K562 (cell line): Measurements from ENCODE around the gene SLC5A3. TPM values are rescaled to one million over a fixed set of nuclear protein-coding genes. Genes with fewer than 3 reads are reported as not detected.

Experiments
- E4F1 ChIP-seq: fragments of 250-450 bp; sonication (Bioruptor Pico); IDR thresholded peaks from 2 replicates; pipeline ENCODE4 v1.5.0; 2021; ENCODE audit warnings: mild to moderate bottlenecking, borderline replicate concordance
- EHMT2 ChIP-seq: fragments of 450-650 bp; IDR thresholded peaks from 2 replicates; pipeline ENCODE4 v1.6.1; 2018; ENCODE audit warnings: antibody characterized with exemption
- EP400 ChIP-seq: fragments of 450-650 bp; IDR thresholded peaks from 2 replicates; pipeline ENCODE4 v1.6.1; 2017; ENCODE audit warnings: antibody characterized with exemption, mild to moderate bottlenecking, moderate library complexity
- HINFP ChIP-seq: fragments of 450-650 bp; conservative IDR thresholded peaks from 2 replicates; pipeline ENCODE4 v1.6.1; 2016; ENCODE audit warnings: missing genetic modification characterization, low read depth, mild to moderate bottlenecking, control low read depth, missing compliant biosample characterization
- KAT2B ChIP-seq: IDR thresholded peaks from one replicate; pipeline ENCODE4 v1.6.1; 2012; ENCODE audit warnings: low read depth, mild to moderate bottlenecking, control low read depth, inconsistent platforms, low read length, moderate library complexity
- KLF10 ChIP-seq: fragments of 250-450 bp; sonication (Bioruptor Pico); IDR thresholded peaks from 2 replicates; pipeline ENCODE4 v1.6.1; 2021; ENCODE audit warnings: matching md5 sums
- MXI1 ChIP-seq: IDR thresholded peaks from 2 replicates; pipeline ENCODE4 v1.6.1; 2011; ENCODE audit warnings: low read depth, mild to moderate bottlenecking, improper control_type of control experiment, low read length
- NFE2L1 ChIP-seq: fragments of 450-650 bp; IDR thresholded peaks from 2 replicates; pipeline ENCODE4 v1.6.1; 2016; ENCODE audit warnings: missing genetic modification characterization, low read depth, mild to moderate bottlenecking, missing compliant biosample characterization, moderate library complexity, borderline replicate concordance
- NR1H2 ChIP-seq: sonication (generic); formaldehyde crosslinking; IDR thresholded peaks from 2 replicates; pipeline ENCODE4 v1.4.0; 2020; ENCODE audit warnings: mild to moderate bottlenecking, missing genetic modification reagents
- PTBP1 ChIP-seq: fragments of 200-400 bp; formaldehyde crosslinking; IDR thresholded peaks from 2 replicates; pipeline ENCODE4 v1.6.1; 2017; ENCODE audit warnings: low read depth, low read length
- RBM25 ChIP-seq: fragments of 200-400 bp; formaldehyde crosslinking; IDR thresholded peaks from 2 replicates; pipeline ENCODE4 v1.6.1; 2018; ENCODE audit warnings: low read length, low read depth, moderate library complexity; ENCODE audit not compliant: severe bottlenecking
- TCF7L2 ChIP-seq: fragments of 150-350 bp; IDR thresholded peaks from 2 replicates; pipeline ENCODE4 v1.6.1; 2016; ENCODE audit warnings: low read depth, mild to moderate bottlenecking, low read length, moderate library complexity
- USF1 ChIP-seq: sonication (generic); formaldehyde crosslinking; IDR thresholded peaks from 2 replicates; pipeline ENCODE4 v1.9.0; 2022; ENCODE audit warnings: mild to moderate bottlenecking, missing genetic modification reagents
- USF2 ChIP-seq: sonication (generic); formaldehyde crosslinking; IDR thresholded peaks from 2 replicates; pipeline ENCODE4 v1.5.0; 2020; ENCODE audit warnings: missing genetic modification reagents
- ZBTB7A ChIP-seq: IDR thresholded peaks from 2 replicates; pipeline ENCODE4 v1.6.1; 2011; ENCODE audit warnings: low read depth, mild to moderate bottlenecking, low read length, moderate library complexity, borderline replicate concordance; ENCODE audit not compliant: control insufficient read depth
- ZFP1 ChIP-seq: fragments of 450-650 bp; formaldehyde crosslinking; IDR thresholded peaks from 2 replicates; pipeline ENCODE4 v1.4.0; 2020; ENCODE audit warnings: mild to moderate bottlenecking, mixed read lengths
- ZNF134 ChIP-seq: fragments of 250-450 bp; sonication (Bioruptor Pico); conservative IDR thresholded peaks from 2 replicates; pipeline ENCODE4 v1.4.0; 2020
- ZNF184 ChIP-seq: sonication (generic); formaldehyde crosslinking; IDR thresholded peaks from 2 replicates; pipeline ENCODE4 v1.5.0; 2020; ENCODE audit warnings: missing genetic modification reagents
- polyA plus RNA-seq, 8 experiments: library from polyadenylated mRNA; depleted of rRNA in 4 of 8; stranded (reverse) in 5 of 8; unstranded in 3 of 8; fragments of >200 nt; fragmentation: Nextera tagmentation in 2 of 8; fragmentation: Illumina TruSeq in 1 of 8; extraction: Ambion mirVana in 2 of 8; extraction: Trizol in 1 of 8; gene quantifications; 2 replicates each; pipeline versions ENCODE4 v1.2.1 to v1.2.3, GENCODE V29; 2011 to 2014; ENCODE audit warnings: inconsistent platforms in 1 of 8, missing spikeins in 1 of 8
- total RNA-seq, 7 experiments: library from RNA; depleted of rRNA in 6 of 7; stranded (reverse); fragments of >200 nt in 6 of 7; fragmentation: Illumina TruSeq in 2 of 7; extraction: Trizol in 2 of 7; gene quantifications; 2 replicates each; pipeline versions ENCODE4 v1.2.1 to v1.2.3, GENCODE V29; 2011 to 2021; ENCODE audit warnings: low replicate concordance in 1 of 7
- TF ChIP-seq, protein P1 (sequence below): fragments of 450-650 bp; formaldehyde crosslinking; IDR thresholded peaks from 2 replicates; pipeline ENCODE4 v1.4.0; 2020; ENCODE audit warnings: mild to moderate bottlenecking

The SLC5A3 gene
- total and polyA plus RNA-seq, 9 of the 15 experiments (the other 6 are each of a cell fraction or from before 2014, with no cell fraction given) = 2.9 to 20.6 (median 9.0) TPM

DNA sequence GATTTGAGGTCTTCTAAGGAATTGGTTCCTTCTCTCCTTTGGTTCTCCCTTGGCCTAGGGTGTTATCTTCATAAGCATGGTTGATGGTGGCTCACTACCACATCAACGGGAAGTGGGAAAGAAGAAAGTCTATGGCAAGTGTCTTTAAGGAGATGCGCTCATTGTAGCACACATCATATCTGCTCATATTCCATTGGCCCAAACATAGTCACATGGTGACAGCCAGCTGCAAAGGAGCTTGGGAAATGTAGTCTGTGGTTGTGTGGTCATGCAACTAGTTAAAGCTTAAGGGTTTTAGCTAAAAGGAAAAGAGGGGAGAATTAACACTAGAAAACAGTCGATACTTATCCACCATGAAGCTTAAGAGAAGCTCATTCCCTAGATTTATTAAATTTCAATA lies 11.4 kb upstream of the SLC5A3 start (continued):
- TF ChIP-seq HINFP (tag) (no peak), ZFP1 (CRISPR knock-in tag) (no peak), USF2 (CRISPR knock-in tag) (peak; percentile 97), E4F1 (no peak), RBM25 (no peak), USF1 (peak; percentile 96), KLF10 (CRISPR knock-in tag) (no peak), NR1H2 (no peak), ZBTB7A (no peak), MXI1 (no peak), ZNF184 (no peak), EP400 (no peak), TCF7L2 (no peak), KAT2B (no peak), NFE2L1 (tag) (no peak), ZNF134 (CRISPR knock-in tag) (no peak), PTBP1 (no peak), EHMT2 (peak; percentile 54; the same call in 1 of the 2 replicates)
- TF ChIP-seq, protein P1, sequence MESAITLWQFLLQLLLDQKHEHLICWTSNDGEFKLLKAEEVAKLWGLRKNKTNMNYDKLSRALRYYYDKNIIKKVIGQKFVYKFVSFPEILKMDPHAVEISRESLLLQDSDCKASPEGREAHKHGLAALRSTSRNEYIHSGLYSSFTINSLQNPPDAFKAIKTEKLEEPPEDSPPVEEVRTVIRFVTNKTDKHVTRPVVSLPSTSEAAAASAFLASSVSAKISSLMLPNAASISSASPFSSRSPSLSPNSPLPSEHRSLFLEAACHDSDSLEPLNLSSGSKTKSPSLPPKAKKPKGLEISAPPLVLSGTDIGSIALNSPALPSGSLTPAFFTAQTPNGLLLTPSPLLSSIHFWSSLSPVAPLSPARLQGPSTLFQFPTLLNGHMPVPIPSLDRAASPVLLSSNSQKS = no peak
